Activated gamma-delta T cell treated with anti-CD3 and anti-CD28 coated beads, Interleukin-2, amount 50 U/mL, for 16 hours (primary cell): ENCODE data around the gene ZNF592.

ENCODE experiments used
- DNase-seq: peaks from one replicate; pipeline ENCODE4 v3.0.0-alpha.2; 2020; ENCODE audit warnings: low read depth

ZNF592 gene

DNA sequence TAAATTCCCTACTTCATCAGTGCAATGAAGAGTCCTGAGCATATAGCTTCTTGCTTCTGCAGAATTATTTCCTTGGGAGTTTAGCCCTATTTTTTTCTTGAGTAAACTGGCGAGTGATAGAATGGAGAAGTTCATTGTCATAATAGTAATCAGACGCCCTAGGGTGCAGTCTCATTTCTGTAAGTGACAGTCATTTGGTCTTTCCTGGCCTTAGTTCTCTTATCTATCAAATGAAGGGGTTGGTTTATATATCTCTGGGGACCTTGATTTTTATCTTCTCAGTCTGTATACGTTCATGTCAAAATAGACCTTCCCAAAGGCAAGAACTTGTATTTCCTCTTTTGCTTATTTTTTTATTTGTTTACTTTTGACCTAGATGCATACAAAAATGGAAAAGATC lies 58.8 kb downstream of the ZNF592 start:
- DNase-seq: no peak

DNA sequence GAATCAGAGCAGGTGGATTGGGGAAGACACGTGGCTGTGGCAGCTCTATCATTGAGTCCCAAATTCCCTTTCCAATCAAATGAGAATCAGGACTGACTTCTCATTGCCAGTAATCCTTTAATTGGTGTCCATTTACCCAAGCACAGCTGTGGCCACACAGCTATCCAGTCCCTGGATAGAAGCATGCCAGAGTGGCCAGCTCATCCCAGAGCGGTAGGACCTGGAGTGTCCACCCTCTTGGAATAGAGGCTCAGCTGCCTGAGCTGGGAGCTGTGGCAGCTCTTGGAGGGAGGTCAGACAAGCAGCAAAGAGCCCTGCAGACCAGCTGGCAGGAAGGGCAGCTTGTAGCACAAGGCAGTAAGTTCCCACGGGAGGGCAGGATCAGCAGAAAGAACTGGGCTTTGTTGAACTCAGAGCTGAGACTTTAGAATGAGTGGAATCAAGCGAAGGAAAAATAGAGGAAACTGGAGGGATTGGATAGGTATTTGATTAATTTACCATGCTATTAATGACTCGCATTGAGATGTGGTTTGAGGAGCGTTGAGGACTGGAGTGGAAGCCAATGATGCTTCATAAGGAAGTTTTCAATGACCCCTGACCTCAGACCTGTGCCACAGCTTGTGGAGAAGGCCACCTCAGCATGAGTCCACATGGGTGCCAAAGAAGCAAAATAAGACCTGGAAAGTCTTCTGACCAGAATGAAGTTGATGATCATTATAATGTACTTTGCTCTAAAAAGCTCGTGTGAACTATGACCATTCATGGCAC lies 61.9 kb downstream of the ZNF592 start:
- no peak for DNase-seq

DNA sequence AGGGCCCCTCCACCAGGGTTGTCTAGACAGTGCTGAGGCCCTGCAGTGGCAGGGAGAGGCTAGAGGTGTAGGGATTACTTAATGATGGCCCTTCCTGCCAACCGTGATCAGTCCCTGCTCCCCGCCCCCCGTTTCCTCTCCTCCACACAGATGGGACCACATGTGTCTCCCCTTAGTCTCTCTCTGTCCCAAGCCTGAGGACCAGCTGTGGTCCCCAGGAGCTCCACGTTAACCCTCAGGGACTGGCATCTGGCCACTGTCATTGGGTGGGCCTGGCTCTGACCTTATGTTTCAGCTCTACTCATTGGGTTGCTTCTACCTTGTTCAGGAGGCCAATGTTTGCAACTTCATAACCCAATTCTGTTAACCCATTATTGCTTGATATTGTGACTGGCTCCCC lies 62.8 kb downstream of the ZNF592 start:
- no peak for DNase-seq

DNA sequence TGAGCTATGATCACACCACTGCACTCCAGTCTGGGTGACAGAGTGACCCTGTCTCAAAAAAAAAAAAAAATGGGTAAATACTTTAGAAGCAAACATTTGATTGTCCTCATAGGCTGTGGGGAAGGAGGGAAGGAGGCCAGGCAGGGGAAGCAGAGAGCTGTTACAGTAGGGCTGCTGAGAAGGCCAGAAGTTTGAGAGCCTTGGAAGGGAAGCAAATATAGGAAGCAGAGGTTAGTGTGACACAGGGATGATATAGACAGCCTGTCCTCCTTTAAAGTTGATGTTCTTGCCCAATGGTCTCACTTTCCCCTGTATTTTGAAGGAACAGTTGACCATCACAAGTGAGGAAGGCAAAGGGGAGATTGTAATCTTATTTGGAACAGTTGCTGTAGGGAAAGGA lies 63.4 kb downstream of the ZNF592 start:
- DNase-seq: no peak

DNA sequence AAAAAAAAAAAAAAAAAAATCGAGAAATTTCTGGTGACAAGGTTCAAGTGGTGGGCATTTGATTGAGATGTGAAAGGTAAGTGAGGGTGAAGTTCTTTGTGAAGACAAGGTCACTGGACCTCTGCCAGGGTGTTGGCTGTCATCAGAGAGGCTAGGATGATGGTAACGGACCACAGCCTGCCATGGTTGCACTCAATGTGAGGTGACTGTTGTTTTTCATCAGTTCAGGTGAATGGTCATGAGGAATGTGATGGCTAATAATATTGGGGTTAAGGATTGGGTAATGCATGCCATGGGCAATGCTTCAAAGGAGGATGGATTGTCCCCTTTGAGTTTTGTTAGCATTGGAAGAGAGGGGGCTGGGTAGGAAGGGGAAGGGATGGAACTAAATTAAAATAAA lies 64.5 kb downstream of the ZNF592 start:
- DNase-seq: no peak

DNA sequence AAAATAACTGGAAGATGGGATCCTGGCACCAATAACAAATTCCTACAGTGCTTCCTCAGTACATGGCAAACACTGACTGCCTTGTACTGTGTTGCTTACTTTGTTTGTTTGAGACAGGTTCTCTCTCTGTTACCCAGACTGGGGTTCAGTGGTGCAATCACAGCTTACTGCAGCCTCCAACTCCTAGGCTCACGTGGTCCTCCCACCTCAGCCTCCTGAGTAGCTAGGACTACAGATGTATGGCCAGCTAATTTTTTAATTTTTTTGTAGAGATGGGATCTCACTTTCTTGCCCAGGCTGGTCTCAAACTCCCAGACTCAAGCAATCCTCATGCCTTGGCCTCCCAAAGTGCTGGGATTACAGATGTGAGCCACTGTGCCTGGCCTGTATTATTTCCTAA lies 65.0 kb downstream of the ZNF592 start:
- no peak for DNase-seq

DNA sequence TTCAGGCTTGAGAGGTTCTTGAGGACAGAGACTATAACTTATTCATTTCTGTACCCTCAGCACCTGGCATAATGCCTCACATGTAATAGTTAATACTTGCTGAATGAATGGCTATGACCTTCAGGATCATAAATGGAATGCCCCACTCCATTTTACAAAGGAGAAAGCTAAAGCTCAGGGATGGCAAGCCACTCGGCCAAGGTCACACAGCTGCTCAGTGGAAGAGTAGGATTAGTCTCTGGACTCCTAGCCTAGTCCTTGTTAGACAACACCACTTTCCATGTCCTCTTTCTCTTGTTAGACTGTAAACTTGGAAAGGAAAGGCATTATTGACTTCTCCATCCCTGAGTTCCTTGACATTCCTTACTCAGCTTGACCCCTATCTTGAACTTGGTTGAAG lies 65.5 kb downstream of the ZNF592 start:
- no peak for DNase-seq

DNA sequence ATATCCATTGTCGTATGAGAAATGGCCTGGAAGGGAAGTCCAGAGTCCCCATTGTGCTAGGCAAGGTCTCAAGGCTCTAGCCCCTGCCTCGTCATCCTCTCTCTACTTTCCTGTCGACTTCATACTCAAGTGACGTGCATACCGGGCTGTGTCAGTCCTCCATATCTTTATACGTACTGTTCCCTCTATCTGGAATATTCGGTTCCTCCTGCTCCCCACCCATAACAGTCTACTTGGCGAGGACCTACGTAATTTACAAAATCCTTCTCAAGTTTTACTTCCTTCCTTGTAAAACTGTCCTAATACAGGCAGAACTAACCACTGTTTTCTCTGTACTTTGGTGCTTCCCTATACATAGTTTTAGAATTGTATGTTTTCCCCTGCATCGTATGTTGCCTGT lies 66.5 kb downstream of the ZNF592 start:
- DNase-seq: no peak

DNA sequence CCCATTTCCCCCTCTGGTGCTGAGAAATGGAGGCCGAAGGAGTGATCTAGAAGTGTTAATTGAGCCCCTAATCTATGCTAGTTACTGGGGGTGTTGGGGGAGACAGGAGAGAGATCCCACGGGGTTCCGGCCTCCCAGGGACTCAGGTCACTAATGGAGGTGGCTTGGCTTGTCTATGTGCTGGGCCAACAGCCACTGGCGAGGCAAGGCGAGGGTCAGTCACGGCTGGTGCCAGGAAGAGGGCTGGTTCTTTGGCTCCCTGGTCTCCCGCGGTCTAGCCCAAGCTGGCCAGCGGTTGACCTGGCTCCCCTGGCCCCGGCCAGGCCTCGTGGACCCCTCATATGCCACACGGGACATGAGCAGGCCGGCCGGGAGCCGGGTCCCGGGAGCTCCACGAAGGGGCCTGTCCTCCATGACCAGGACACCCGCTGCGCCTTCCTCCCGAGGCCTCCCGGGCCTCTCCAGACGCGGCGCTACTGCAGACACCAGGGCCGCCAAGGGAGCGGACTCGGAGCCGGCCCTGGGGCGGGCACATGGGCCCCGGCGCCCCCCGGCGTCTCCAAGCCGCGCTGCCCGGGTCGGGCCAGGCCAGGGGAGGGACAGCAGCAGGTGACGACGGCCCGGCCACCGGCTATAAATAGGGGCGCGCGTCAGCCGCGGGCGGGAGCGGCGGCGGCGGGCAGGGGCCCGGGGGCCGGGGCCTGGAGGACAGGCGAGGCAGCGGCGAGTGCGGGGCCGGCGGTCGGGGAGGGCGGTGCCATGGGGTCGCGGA lies 68.5 kb downstream of the ZNF592 start, which contains the start of gene ALPK3:
Gene ALPK3, plus strand, starts transcription at position 663 of the 772 bp plus-strand sequence. Its CDS starts 97 bp downstream, at position 760.
- no peak for DNase-seq

DNA sequence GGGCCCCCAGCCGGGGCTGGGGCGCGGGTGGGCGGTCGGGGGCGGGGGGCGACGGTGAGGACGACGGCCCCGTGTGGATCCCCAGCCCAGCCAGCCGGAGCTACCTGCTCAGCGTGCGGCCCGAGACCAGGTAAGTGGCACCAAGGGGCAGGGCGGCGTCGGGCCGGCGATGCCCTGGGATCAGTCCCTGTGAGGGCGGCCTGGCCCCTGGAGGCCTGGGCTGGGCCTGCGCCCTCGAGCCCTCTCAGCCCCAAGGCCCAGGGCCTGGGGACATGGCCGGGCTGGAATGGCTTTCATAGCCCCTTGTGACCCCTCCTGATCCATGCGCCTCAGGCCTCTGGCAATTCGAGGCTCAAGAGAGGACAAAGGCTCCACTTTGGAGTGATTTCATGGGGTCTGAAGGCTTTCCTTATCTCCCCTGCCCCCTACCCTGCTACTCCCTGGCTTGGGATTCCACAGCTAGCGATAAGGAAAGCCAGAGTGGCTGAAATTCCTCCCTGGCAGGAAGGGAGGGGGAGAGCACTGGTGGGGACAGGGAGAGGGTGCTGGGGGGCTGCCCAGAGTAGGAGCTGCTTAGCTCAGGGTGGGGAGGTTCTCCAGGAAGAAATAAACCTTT lies 69.2 kb downstream of the ZNF592 start:
- no peak for DNase-seq

DNA sequence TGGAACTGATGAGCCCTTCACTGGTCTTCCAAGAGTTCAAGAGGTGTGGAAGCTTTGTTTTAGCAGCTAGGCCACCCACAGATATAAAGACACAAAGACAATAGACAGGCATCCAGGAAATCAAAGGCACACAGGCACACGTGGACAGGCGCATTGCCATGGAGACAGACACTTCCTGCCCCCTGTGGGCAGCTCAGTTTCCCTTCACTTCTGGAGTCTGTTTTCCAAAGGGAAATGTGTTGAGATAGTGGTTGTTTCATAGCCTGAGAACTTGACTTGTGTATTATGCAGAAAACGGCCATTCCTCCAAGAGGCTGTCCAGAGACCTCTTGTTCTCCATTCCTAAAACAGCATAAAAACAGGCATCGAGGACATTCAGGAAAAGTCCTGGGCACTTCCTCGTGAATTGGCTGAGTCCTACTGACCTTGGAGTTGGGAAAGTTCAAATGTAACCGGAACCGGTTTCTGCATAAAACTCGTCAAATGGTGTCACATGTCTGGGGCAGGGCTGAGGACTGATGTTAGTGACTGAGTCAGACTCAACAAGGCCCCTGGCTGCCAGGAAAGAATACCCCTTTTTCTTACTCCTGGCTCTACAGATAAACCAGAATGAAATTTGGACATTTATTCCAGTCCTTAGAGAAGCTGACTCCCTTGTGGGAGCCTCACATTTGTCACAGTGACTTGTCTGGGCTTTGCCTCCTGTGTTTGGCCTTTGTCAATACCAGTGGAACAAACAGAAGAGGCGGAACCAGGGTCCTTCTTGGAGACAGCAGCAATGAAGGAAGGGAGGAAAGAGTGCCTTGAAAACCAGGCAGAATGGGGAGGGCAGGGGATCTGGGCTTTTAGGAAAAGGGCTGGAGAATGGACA lies 70.1 kb downstream of the ZNF592 start:
- no peak for DNase-seq

DNA sequence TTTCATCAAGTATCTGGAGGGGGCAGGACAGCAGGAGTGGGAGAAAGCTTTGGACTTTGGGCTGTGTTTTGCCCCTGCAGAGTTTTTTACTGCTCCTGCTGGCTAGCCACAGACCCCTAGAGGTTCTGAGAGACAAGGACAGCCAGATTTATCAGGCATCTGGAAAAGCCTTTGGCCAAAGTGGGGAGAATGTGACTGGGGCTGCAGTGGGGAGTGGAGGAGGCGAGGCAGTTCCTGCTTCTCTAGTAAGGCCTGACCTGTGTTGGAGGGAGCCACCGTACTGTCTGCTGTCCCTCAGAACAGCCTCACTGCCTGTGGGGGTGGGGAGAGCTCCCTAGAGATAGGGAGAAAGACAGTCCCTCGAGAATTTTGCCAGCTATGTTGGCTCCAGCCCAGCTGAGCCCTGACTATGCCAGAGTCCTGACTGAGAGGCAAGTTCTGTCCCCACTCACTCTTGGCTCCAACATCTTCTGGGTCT lies 70.9 kb downstream of the ZNF592 start:
- DNase-seq: no peak

DNA sequence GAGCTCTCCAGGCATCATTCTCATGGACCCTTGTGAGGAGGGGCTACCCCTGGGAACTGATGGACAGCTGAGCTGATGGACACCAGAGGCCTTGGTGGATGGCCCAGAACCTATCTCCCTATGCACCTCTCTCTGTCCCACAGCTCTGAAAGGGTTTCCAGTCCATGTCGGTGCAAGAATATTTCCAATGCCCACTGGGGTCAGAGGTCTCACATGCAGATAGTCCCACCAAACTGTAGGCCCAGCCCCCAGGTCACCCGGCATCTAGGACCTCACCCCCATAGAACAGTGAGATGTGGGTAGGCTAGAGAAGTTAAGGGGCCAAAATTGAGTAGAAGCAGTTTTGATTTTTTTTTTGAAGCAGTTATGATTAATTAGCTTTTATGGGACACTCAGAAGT lies 71.4 kb downstream of the ZNF592 start:
- no peak for DNase-seq

DNA sequence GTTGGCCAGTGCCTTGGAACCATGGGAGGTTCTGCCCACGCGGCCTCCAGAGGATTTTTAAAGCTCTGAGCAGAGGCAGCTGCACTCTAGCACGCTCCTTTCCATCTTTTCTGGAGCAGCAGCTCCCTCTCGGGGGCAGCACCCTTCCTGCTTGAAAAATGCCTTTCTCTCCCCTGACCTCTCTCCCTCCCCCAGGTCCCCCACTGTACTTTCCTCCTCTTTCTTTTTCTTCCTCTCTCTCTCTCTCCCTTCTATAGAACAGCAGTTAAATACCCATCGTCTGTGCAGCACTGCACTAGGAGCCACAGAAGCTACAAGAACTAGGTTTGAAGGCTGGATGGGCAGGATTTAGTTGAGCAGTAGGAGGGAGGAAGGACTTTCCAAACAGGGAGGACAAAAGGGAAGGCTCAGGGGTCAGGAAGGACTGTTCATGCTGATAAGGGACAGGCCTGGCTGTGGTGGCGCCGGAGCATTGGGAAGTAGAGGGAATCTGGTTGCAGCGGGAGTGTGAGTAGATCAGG lies 73.2 kb downstream of the ZNF592 start:
- DNase-seq: no peak

DNA sequence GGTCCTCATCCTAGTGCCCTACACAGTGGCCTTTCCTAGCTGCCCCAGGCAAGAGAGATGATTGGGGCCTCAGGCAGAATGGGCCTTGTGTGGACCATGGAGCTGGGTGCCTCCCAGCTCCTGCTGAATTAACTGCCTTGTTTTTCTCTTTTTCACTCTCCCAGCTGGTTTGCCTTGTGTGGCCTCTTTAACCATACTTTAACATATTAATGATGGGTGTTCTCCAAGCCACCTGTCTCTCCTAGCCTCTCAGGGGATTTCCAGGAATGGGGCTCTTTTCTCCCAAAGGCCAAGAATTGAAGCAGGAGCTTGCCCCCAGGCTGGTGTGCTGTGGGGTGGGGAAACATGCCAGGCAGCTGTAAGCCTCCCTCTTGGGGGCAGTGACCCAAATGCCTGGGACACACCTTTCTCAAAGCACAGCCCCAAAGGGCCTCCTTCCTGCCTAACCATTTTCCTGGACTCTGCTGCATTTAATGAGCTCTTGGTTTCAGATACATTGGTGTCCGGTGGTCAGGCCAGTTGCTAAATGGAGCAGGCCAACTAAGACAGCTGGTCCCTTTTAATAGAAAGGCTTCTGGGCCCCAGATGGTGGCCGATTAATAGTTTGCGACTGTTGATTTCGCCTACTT lies 74.4 kb downstream of the ZNF592 start:
- DNase-seq: no peak

DNA sequence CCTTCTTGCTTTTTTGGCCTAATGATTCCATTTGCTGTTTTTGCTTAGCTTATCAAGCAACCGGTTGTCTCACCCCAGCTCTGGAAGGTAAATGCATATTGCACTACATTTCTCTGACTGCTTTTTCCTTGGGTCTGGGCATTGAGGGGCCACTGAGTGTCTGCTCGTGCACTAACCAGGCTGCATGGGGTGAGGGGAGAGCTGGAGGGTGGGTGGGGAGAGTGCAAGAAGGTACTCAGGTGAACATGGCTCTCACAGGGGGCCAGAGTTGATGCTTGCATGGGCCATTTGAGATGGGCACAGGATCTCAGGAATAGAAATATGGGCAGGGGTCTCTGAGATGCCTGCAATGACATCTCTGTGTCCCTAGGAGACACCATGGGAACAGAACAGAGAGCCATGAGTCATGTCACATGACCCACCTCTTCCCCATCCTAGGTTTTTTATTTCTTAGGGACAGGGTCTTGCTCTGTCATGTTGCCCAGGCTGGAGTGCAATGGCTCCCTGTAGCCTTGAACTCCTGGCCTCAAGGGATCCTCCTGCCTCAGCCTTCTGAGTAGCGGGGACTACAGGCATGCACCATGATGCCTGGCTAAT lies 75.0 kb downstream of the ZNF592 start:
- no peak for DNase-seq

DNA sequence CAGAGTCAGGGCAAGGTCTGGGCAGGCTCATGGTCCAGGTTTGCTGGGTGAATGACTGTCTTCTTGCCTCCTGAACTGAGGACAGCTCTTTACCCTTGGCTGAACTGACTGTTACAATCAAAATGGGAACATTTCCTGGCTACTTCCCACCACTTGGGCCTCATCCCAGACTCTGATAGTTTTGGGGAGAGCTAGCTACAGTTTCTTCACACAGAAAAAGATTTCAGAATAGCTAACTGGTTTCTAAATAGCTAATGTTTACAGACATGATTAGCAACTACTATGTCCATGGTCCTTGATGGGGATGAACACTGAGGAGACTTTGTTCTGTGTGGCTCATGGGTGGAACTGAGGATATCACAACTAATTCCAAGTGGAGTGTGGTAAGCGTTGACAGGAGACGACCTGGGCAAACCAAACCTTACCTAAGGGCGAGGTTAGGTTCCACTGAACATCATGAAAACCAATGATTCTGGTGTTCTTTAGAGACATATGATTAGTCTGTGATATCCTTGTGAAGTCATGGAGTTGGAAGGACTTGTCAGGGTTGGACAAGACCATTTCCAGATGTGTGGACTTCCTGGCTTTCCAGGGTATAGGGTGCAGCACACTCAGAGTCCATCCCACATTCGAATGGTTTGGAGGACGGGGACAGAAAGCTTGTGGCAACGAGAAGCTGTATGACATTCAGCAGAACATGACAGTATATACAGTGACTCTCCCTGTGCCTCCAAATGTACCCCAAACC lies 76.0 kb downstream of the ZNF592 start:
- no peak for DNase-seq

DNA sequence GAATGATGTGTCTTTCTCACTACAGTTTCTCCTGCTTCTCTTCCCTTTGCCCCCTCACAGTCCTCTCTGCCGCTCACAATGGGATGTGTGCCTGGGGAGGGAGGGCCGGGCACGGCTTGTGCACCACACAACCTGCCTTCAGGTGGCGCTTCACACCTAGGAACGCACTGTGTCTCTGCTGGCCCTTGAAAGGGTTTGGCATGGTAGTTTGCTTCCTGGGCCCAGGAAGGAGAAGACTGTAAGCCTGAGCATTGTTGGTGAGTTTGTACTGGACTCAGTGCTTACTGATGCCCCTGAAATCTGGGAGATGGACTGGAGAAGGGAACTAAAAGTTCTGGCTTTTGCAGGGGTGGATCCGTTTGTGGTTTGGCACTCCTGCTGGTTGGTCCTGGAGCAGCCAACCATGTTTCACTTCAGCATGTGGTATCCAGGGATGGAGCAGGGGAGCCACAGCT lies 78.0 kb downstream of the ZNF592 start:
- DNase-seq: no peak

DNA sequence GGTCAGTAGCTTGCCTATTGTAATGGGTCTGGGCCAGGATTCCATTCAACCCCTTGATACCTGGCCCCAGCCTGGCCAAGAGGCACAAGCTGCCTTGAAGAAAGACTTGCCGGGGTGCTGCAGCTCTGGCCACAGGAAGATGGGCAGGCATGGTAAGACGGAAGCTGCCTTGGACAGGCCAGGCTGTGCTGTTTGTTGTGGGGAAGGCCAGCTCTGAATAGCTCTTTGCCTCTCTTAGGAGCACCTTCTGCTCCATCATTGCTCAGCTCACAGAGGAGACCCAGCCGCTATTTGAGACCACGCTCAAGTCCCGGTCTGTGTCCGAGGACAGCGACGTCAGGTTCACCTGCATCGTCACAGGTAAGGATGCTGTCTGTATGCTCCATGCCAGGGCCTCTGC lies 78.9 kb downstream of the ZNF592 start:
- no peak for DNase-seq
